WERI-Rb-1 (cell line): ENCODE data around the gene NT5DC3.

Experiments used
- DNase-seq: peaks from one replicate; pipeline ENCODE4 v3.0.0-alpha.2; 2020
- H3K27ac ChIP-seq: fragments of 250-450 bp; sonication (Bioruptor Pico); 2 replicates; pipeline ENCODE4 v1.5.1; 2020; ENCODE audit warnings: mild to moderate bottlenecking, moderate library complexity
- H3K27me3 ChIP-seq: fragments of 250-450 bp; sonication (Bioruptor Pico); 2 replicates; pipeline ENCODE4 v1.5.1; 2021; ENCODE audit warnings: mild to moderate bottlenecking, low read depth, moderate library complexity; ENCODE audit not compliant: insufficient read depth, severe bottlenecking
- H3K36me3 ChIP-seq: fragments of 250-450 bp; sonication (Bioruptor Pico); 2 replicates; pipeline ENCODE4 v1.5.1; 2020; ENCODE audit warnings: mild to moderate bottlenecking, moderate library complexity
- H3K4me3 ChIP-seq: 2 replicates; pipeline ENCODE4 v1.5.1; 2011; ENCODE audit warnings: low read depth, mild to moderate bottlenecking, control low read depth, low read length
- H3K9me3 ChIP-seq: fragments of 250-450 bp; sonication (Bioruptor Pico); 2 replicates; pipeline ENCODE4 v1.5.1; 2021; ENCODE audit warnings: mild to moderate bottlenecking, moderate library complexity; ENCODE audit not compliant: severe bottlenecking
- TF ChIP-seq, protein P1 (sequence below): IDR thresholded peaks from 2 replicates; pipeline ENCODE4 v1.5.1; 2011; ENCODE audit warnings: low read depth, mild to moderate bottlenecking, control low read depth, inconsistent platforms, low read length

NT5DC3 gene

DNA sequence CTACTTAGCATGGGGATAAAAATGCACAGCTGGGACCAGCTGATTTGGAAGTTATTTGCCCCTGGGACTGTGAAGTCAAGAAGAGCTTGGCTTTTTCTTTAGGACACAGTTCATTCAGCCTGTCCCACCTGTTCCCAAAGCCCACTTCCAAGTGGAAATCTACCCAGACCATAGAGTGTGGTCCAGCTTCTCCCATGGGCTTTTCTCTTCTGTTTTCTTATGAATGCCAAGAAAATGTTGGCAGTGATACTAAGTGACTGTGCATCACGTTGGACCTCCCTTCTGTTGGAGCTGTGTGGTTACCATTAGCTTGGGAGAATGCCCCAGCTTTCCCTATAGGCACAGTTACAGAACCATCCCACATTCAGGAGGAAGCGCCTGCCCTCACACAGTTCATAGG lies 89.4 kb downstream of the NT5DC3 start:
- no peak for DNase-seq
- TF ChIP-seq, protein P1, sequence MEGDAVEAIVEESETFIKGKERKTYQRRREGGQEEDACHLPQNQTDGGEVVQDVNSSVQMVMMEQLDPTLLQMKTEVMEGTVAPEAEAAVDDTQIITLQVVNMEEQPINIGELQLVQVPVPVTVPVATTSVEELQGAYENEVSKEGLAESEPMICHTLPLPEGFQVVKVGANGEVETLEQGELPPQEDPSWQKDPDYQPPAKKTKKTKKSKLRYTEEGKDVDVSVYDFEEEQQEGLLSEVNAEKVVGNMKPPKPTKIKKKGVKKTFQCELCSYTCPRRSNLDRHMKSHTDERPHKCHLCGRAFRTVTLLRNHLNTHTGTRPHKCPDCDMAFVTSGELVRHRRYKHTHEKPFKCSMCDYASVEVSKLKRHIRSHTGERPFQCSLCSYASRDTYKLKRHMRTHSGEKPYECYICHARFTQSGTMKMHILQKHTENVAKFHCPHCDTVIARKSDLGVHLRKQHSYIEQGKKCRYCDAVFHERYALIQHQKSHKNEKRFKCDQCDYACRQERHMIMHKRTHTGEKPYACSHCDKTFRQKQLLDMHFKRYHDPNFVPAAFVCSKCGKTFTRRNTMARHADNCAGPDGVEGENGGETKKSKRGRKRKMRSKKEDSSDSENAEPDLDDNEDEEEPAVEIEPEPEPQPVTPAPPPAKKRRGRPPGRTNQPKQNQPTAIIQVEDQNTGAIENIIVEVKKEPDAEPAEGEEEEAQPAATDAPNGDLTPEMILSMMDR: no peak
- H3K9me3 ChIP-seq: no peaks in the 10 kb centered on the region

DNA sequence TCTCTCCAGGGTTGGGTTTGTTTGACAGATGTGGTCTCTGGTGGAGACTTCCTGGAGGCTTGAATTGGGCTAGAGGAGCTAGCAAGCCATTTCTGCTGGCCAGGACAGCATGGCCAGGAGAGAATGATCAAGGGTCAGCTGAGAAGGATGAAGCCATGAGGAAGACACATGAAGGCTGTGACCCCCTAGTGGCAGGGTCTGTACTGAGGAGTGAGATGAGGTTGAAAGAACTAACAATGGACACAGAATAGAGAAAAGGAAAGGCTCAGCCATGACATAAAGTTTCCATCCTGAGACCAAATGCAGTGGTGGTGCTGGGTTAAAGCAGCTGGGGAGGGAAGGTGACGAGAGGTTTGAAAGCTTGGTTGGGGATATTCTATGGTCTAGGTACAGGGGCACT lies 89.9 kb downstream of the NT5DC3 start:
- Histone ChIP-seq H3K27me3 (no peaks in the 10 kb centered on the region), H3K36me3 (no peaks in the 10 kb centered on the region), H3K4me3 (no peak overlapping the region), H3K9me3 (no peaks in the 10 kb centered on the region), H3K27ac (no peak overlapping the region)
- TF ChIP-seq, protein P1: peak; percentile 33; the same call in 1 of the 2 replicates
- DNase-seq: no peak

More for the DNA sequence above, 89.4 kb downstream of the NT5DC3 start:
- no peaks in the 10 kb centered on the region for H3K27me3 ChIP-seq
- H3K4me3 ChIP-seq: no peak overlapping the region
- no peaks in the 10 kb centered on the region for H3K36me3 ChIP-seq
- H3K27ac ChIP-seq: no peak overlapping the region

DNA sequence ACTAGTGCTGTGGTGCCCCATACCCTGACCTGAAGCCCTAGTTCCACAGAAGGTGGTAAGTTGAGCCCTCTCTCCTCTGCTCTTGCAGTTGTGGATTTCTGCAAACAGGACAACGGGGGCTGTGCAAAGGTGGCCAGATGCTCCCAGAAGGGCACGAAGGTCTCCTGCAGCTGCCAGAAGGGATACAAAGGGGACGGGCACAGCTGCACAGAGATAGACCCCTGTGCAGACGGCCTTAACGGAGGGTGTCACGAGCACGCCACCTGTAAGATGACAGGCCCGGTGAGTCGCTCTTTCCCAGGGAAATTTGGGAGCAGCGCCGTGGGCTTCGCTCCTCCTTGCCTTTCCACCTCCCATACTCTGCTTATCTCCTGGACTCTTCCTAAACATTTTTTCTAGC lies 92.2 kb downstream of the NT5DC3 start:
- H3K27ac ChIP-seq: no peak overlapping the region
- no peak overlapping the region for H3K4me3 ChIP-seq
- H3K9me3 ChIP-seq: no peaks in the 10 kb centered on the region
- H3K36me3 ChIP-seq: no peaks in the 10 kb centered on the region
- no peaks in the 10 kb centered on the region for H3K27me3 ChIP-seq
- TF ChIP-seq, protein P1: no peak
- no peak for DNase-seq

DNA sequence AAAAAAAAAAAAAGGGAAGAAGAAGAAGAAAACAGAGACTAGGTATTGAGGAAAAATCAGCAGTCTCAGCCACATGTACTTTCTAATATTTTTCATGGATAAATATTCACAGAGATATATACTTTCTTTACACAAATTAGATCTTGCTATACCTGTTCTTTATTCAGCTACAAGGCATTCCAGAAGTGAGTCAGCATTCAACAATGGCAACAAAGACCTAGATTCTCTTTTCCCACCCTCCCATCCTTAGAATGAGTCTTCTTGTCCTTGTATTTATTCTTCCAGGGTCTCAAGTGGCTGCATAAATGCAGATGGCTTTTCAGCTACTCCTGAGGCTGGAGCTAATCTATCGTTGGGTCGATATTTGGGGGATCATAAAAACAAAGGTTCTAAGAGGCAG lies 93.0 kb downstream of the NT5DC3 start:
- TF ChIP-seq, protein P1: no peak

DNA sequence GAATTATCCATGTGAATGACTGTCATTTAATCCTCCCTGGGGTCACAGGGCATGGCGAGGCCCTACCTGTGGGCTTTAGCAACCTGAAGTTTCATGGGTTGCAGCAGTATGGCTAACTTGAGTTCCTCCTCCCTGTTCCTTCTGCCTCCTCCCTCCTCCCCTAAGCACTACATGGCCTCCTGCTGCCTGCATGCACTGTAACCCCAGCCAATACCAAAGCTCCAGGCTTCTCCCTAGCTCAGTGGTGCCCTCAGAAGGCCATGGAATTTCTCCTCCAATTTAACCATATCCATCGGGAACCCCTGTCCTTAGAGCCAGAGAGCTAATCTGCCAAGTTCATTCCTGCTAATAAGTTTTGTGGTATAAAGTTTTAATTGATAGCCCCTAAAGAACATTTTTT lies 95.1 kb downstream of the NT5DC3 start:
- Histone ChIP-seq H3K27ac (no peak overlapping the region), H3K4me3 (no peak overlapping the region), H3K27me3 (no peaks in the 10 kb centered on the region), H3K9me3 (no peaks in the 10 kb centered on the region), H3K36me3 (no peaks in the 10 kb centered on the region)
- peak; percentile 52 for DNase-seq
- TF ChIP-seq, protein P1: peak; percentile 40; the same call in 1 of the 2 replicates

More for the DNA sequence above, 93.0 kb downstream of the NT5DC3 start:
- Histone ChIP-seq H3K27me3 (no peaks in the 10 kb centered on the region), H3K27ac (no peak overlapping the region), H3K36me3 (no peaks in the 10 kb centered on the region), H3K9me3 (no peaks in the 10 kb centered on the region), H3K4me3 (no peak overlapping the region)
- DNase-seq: no peak

DNA sequence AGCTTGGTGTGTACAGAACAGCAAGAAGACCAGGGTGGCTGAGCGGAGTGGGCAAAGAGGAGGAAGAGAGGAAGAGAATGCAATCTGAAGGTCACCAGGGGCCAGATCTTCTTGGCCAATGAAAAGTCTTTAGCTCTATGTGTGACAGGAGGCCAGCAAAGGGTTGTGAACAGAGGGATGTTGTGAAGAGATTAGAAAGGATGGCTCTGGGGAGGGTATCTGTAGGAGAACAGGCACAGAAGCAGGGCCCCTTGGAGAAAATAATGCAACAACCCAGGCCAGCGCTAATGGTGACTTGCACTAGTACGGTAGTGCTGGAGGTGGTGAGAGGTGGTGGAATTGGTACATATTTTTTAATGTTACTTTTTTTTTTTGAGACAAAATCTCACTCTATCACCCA lies 97.2 kb downstream of the NT5DC3 start:
- Histone ChIP-seq H3K27me3 (no peaks in the 10 kb centered on the region), H3K36me3 (no peaks in the 10 kb centered on the region), H3K9me3 (no peaks in the 10 kb centered on the region), H3K4me3 (no peak overlapping the region), H3K27ac (no peak overlapping the region)
- TF ChIP-seq, protein P1: no peak
- no peak for DNase-seq
